SIG-M5 treated with dmso at 0.1 percent for 504 hours (cell line): ENCODE data around the gene HSP90AB1.

ENCODE experiments used
- DNase-seq: peaks from one replicate; lab custom pipeline; 2025; ENCODE audit not compliant: unreplicated experiment; lab: John Stamatoyannopoulos, UW

HSP90AB1 gene

DNA sequence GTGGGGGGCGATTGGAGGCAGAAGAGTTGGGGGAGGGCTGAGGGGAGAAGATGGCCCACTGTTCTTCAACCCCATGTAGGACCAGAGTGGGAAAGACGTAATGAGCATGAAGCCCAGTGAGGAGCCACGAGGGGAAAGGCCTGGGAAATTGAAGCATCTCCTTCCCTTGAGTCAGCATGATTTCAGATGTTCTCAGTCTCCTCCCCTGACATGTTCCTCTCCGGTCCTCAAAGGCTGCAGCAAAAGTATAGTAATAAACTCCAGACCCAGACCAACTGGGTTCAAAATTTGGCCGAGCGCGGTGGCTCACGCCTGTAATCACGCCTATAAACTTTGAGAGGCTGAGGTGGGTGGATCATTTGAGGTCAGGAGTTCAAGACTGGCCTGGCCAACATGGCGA, 20.4 kb downstream of the HSP90AB1 start:
- DNase-seq: no peak

DNA sequence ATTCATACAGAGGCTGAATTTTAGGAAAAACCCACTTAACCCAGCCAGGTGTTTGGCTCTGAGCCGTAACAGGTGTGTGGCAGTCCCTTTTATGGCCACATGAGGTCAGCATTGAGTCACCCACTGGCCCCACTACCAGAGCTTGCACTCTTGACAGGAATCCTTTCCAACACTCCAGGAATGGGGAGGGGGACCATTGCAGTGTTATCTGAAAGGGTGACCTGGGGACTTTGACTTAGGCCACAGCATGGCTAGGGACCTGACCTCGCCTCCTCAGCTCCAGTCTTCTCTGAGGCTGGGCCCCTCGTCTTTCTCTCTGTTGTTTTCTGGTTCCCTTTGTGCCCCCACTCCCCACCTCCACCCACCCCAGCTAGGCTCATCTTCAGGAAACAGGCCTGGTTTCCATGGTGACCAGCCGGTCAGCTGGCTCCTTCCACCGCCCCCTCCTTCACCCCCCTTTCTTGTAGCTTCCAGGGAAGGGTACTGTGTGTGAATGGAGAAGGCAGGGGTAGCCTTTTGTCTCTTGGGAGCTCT, 21.3 kb downstream of the HSP90AB1 start:
- DNase-seq: no peak

DNA sequence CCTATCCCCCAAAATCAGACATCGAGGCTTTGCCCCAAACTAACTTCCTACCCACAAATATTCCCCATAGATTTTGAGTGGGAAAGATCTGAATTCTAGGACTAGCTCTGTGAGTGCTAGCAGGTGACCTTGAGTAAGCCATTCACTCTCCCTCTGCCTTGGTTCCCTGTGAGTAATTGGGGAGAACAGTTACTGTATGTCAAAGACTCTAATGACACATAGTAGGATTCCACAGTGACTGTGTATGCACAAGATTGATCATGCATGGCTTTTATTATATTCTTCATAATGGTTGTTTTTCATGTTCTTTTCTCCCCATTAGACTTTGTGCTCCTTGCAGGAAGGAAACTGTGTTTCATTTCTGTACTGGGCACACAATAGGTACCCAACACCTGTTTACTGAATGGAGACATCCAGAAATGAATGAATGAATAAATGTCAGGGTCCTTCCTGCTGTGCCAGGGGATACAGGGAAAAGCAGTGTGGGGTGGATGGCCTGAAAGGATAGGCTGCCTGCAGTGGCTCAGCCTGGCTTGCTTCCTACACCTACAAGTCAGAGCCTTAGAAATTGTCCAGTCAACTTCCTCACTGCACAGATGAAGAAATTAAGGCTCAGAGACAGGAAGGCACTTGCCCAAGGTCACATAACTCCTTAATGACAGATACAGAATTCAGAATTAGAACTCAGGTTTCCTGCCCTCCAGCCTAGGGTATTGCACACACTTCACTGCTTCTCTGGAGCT, 22.4 kb downstream of the HSP90AB1 start:
- DNase-seq: peak; percentile 15

DNA sequence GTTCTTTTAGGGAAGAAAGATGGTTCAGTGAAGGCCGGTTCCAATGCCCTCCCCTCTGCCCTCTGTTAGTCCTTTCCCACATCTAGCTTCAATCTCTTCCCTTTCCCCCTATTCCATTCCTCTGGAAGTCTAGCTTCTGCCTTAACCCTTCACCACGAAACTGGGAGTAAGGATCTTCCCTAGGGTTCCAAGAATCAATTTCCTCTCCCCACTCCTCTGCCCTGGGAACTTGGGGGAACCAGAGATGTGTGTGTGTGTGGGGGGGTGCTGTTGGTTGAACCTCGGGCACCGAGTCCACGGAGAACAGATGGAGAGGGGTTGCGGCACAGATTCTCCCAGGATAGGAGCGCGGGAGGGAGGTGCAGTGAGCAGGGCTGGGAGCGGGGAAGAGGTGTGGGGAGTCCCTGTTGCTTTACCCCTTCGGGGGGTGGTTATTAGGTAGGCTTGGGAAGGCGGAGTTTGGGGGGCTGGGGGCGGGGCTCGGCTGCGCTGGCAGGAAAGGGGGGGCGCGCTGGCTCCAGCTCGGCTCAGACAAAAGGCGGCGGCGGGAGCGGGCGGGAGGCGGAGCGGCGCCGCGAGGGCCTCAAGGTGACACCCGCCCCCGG, 23.1 kb downstream of the HSP90AB1 start, which contains the start of gene TMEM151B:
Gene TMEM151B (plus strand): TSS at position 530 of the 605 bp plus-strand sequence. CDS start 293 bp downstream, outside the sequence.
- no peak for DNase-seq

DNA sequence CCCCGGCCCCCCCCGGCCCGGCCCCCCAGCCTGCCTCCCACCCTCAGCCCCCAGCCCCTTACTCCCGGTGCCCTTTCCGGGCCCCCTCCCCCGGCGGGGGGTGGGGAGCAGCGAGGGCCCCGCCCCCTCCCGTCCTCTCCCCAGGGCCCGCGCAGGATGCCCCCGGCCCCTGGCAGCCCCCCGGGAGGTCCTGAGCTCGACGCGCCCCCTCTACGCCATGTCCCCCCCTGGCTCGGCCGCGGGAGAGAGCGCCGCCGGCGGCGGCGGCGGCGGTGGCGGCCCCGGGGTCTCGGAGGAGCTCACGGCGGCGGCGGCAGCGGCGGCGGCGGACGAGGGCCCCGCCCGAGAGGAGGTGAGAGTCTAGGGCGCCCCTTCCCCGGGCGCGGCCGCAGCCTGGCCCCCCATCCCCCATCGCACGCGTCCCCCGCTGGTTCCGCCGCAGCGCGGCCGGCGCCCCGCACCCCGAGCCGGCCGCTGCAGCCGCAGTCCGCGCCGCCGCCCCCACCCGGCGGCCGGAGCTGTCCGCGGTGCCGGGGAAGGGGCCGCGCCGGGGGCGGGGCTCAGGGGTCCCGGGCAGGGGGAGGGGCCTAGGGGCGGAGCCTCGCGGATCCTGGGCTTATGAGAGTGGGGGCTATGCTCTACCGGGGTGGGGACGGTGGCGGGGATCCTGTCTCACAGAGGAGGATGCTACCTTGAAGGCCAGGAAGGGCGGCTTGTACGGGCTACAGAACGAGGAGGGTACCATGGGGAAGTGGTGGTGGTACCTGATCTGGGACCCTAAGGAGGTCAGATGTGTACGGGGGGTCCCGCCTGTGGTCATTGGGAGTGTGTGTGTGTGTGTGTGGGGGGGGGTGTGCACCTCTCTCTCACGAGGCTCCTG, 23.9 kb downstream of the HSP90AB1 start:
- no peak for DNase-seq

DNA sequence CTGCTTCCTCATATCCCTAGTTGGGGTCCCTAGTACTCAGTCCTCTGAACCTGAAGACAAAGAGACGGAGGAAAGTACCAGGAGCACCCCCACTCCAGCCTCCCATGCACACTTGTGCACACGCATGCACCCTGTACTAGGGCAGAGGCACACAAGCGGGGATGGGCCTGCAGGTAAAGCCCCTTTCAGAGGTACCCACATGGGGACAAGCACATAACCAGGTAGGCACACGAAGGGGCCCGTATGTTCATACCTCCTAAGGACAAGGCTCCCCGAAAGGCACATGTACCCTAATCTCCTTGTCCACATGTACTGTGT, 24.5 kb downstream of the HSP90AB1 start:
- DNase-seq: no peak

DNA sequence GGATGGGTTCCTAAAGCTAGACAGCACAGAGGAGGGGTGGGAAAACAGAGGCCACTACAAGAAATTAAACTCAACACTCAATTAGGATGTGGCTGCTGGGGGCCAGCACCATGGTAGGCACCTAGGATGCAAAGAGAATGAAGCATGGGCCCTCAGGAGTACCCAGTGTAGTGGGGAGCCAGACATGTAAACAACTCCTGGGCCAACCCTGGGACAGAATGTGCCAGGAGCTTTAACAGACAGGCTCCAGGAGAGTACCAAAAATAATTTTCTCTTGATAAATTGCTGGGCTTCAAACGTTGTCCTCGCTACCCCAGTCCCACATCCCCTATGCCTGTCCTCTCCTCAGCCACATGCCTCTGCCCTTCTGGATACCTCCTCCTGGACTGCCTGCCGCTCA, 25.0 kb downstream of the HSP90AB1 start:
- DNase-seq: no peak

DNA sequence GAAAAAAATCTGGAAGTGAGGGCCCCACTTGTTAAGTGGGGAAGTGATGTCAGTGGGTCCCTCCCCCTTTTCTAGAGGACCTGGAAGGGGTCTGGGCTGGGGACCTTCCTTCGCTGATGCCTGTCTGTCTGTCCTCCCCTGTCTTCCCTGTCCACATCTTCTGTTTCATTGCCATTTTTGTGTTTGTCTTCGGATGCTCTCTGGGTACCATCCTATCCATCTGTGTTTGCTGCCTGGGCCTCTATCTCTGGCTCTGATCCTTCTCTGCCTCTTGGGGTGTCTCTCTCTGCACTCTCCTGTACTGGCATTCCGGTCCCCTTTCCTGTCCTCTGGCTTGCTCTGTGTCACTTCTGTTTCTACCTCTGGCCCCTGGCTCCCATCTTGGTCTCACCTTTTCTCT, 25.6 kb downstream of the HSP90AB1 start:
- no peak for DNase-seq

DNA sequence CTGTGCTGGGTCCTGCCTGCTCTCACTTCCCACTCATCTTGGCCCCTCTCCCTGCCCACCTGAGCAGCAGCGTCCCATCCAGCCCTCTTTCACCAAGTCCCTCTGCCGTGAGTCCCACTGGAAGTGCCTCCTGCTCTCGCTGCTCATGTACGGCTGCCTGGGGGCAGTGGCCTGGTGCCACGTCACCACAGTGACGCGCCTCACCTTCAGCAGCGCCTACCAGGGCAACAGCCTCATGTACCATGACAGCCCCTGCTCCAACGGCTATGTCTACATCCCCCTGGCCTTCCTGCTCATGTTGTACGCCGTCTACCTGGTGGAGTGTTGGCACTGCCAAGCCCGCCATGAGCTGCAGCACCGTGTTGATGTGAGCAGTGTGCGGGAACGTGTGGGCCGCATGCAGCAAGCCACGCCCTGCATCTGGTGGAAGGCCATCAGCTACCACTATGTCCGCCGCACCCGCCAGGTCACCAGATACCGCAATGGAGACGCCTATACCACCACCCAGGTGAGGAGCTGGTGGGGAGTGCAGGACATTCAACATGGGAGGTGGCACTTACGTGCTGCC, 26.2 kb downstream of the HSP90AB1 start:
- DNase-seq: no peak

DNA sequence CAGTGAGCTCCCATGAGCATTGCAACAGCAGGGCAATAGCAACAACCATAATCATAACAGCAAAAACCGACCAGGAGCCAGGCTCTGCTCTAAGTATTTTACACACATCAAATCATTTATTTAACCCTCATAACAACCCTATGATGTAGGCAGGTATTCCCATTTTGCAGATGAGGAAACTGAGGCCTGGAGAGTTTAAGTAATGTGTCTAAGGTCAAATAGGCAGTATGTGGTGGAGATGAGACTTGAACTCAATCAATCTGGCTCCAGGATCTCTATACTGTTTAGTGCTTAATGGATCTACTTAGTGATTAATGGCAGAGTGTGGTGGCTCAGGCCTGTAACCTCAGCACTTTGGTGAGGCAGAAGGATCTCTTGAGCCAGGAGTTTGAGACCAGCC, 26.7 kb downstream of the HSP90AB1 start:
- DNase-seq: no peak

DNA sequence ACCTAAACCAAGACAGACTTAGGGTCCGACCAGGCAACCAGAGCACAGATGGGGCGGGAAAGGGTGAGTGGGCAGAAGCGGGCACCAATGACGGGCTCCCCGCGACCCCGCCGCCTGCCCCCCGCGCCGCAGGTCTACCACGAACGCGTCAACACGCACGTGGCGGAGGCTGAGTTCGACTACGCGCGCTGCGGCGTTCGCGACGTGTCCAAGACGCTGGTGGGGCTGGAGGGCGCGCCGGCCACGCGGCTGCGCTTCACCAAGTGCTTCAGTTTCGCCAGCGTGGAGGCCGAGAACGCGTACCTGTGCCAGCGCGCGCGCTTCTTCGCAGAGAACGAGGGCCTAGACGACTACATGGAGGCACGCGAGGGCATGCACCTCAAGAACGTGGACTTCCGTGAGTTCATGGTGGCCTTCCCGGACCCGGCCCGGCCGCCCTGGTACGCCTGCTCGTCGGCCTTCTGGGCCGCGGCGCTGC, 28.4 kb downstream of the HSP90AB1 start:
- DNase-seq: no peak

DNA sequence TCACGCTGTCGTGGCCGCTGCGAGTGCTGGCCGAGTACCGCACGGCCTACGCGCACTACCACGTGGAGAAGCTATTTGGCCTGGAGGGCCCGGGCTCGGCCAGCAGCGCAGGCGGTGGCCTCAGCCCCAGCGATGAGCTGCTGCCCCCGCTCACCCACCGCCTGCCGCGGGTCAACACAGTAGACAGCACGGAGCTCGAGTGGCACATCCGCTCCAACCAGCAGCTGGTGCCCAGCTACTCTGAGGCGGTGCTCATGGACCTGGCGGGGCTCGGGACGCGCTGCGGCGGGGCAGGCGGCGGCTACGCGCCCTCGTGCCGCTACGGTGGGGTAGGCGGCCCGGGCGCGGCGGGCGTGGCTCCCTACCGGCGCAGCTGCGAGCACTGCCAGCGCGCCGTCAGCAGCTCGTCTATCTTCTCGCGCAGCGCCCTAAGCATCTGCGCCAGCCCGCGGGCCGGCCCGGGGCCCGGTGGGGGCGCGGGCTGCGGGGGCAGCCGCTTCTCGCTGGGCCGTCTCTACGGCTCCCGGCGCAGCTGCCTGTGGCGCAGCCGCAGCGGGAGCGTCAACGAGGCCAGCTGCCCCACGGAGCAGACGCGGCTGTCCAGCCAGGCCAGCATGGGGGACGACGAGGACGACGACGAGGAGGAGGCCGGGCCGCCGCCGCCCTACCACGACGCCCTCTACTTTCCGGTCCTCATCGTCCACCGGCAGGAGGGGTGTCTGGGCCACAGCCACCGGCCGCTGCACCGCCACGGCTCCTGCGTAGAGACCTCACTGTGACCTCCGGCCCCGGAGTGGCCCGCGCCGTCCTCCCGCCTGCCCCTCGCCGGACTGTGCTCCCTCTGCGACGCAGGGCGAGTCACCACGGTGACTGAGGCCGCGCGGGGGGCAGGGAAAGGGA, 29.1 kb downstream of the HSP90AB1 start:
- DNase-seq: no peak

DNA sequence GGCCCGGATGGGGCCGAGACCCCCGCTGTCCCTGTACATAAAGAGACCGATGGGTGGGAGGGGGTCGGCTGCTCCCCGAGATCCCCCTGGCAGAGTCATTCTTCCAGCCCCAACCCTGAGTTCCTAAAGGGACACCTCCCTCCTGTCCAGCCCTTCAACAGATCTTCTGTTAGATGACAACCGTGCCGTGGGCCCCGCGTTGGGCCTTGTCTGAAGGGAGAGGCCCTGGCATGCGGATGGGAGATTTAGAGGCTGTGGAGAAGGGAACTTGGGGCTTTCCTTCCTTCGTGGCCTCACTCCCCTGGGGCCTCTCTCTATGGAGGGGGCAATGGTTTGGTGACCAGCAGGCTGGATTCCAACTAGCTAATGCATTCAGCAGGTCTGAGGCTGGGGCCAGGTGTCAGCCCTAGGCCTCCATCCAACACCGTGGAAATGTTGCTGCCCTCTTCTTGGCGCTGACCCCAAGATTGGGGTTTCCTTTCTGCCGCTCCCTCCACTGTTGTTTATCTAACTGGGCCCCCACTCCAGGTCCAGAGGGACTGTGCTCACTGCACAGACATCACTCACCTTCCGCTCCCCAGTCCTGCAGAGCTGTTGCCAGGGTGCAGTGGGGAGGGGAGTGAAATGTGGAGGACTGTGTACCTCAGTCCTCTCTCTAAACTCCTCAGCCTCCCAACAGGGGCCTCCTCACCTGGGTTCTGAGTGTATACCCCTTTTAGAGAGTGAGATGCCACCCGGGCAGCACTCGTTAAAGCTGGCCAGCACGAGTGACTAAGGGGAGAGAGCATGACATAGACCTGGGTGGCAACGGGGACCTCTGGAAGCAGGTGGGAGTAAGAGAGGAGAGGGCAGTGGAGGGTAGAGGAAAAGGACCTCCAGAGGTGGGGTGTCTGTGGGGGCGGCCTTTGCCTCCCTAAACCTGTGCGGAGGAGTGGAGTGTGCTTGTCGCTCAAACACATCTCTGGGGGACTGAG, 30.1 kb downstream of the HSP90AB1 start:
- DNase-seq: no peak

DNA sequence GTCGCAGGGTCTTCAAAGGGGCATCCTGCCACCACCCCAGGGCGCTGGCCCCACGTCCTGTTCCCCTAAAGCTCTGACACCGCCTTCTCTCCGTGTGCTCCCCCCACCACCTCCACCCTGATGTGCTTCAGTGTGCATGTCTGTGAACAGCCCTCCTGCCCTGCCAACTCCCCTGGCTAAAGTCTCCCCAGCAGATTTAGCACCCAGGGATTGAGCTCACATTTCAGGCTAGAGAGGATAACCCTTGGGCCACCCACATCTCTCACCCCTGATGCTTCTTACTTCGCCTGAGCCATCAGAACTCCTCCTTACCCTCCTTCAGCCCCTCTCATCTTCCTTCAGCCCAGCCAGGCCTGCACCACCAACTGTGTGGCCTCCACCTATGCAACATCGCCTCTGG, 30.9 kb downstream of the HSP90AB1 start:
- no peak for DNase-seq

DNA sequence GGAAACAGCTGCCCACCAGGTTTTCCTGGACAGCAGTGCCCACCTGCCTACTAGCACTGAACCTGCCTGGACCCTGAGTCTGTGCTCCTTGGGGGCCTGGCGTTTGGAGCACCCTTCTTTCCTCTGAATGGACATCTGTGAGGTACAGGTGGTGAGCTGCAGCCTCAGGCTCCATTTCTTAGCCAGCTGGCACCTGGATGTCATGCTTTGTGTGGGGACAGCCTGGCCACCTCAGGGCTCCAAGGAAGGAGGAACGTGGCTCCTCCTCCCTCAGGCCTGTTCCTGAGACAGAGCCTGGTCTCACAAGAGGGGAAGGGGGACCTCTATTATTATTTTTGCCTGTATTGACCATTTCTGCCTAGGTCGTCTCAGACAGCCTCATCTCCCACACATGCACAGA, 31.4 kb downstream of the HSP90AB1 start:
- DNase-seq: no peak

DNA sequence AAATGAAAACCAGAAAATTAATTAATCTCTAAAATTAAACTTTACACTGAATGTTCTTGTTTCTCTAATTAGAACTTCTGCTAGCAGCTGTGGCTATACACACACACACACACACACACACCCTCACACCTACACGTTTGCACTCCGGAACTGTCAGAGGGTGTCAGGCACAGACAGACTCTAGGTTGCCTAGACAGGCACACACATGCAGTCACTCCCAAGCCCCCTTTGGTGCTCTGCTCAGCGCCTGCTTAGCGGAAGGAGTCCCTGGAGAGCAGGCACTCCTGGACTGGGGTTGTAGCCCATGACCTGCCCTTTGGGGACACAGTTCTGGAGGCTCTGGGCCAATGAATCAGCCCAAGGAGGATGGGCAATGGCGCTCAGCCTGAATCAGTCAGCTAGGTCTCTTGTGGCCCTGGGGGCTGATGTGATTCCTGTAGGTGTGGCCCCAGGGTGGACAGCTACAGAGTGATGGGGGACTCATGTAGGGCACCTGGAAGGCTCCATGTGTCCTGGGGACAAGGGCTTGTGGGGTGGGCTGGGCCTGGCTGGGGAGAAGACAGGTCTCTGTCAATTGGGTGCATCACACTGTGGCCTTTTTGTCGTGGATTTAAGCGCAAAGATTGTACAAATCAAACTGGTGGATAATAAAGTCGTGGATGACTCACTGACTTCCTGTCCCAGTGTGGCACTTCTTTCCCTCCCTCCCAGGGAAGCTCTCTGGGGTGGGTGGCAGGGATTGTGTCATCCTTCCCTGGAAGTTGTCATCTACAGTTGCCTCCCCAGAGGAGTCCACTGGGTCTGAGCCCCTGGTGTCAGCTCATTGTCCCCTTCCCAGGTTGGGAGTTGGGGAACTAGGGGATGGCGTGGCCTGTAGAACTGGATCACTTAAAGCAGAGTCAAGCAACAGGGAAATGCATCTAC, 32.1 kb downstream of the HSP90AB1 start:
- no peak for DNase-seq

DNA sequence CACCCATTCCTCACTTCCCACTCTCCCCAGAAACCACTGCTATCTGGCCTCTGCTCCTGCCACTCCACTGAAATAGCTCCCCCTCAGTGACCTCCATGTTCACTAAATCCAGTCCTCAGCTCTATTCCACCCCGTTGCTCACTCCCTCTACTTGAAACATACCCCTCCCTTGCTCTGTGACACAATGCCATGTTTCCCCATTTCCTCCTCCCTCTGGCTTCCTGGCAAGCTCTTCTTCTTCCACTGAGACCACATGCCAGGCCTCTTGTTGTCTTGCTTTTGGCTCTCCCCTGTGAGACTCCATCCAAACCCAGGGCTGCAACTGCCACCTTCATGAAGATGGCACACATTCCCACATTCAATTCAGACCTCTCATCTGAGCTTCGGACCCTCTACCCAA, 37.2 kb downstream of the HSP90AB1 start:
- DNase-seq: peak; percentile 45

DNA sequence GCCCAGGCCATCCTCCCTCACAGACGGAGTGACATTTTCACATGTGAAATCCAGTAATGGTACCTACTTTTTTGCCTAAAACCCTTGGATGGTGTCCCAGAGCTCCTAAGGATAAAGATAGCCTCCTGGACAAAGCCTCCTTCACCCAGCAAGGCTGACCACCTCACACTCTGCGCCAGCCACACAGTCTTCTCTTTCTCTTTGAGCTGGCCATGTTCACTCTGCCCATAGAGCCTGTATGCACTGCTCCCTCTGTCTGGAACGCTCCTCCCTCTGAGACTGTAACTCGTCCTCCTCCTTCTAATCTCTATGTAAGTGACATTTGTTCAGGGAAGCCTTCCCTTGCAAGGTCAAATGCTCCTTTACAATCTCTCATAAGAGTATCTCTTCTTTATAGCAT, 38.0 kb downstream of the HSP90AB1 start:
- no peak for DNase-seq
